ENCODE results near the gene SLC36A2. TPM values are rescaled to one million over a fixed set of nuclear protein-coding genes. Genes with fewer than 3 reads are reported as not detected.
"Not testable (repeated sequence)": the region's sequence is repeated elsewhere in the genome, so short reads cannot be mapped to it uniquely, and the experiment has no call there.

Gene SLC36A2
- total and polyA plus RNA-seq, 10 donors: 0.02 TPM; not detected in 9

DNA sequence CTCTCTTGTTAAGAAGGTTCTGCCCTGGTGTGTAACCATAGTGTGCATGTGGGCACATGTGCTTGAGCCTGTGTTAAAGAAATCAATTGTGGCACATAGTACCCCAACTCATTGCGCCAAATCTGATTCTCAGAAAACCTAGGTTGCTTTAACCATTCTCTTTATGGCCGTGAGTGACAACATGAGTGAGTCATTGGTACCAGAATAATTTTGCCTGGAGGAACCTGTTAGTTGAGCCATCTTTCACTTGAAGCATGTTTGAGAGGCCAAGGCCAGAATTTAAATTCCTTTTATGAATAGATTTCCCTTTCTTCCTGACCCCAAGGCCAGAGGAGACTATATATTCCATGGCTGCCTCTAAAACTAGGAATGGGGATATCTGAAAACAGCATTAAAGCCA, 35.2 kb upstream of the SLC36A2 start:
- WGBS, 5 donors: 72 to 90% (median 85%) methylated on average over 2 of the region's 2 CpGs

DNA sequence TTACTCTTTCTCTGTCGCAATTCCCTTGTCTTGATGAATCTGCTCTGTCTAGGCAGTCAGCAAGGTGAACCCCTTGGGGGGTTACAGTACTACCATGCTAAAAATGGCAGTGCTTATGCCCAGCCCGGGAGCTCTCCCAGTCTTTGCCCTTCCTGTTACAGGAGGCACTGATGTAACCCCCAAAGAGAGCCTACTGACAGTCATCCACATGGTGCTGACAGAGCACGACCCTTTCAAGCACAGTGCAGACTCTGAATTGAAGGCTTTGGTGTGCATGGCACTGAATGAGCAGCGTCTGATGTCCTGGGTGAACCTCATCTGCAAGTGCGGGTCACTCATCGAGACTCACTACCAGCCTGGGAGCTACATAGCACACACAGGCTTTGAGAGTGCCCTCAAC, 34.5 kb upstream of the SLC36A2 start:
- TF ChIP-seq, protein P1, sequence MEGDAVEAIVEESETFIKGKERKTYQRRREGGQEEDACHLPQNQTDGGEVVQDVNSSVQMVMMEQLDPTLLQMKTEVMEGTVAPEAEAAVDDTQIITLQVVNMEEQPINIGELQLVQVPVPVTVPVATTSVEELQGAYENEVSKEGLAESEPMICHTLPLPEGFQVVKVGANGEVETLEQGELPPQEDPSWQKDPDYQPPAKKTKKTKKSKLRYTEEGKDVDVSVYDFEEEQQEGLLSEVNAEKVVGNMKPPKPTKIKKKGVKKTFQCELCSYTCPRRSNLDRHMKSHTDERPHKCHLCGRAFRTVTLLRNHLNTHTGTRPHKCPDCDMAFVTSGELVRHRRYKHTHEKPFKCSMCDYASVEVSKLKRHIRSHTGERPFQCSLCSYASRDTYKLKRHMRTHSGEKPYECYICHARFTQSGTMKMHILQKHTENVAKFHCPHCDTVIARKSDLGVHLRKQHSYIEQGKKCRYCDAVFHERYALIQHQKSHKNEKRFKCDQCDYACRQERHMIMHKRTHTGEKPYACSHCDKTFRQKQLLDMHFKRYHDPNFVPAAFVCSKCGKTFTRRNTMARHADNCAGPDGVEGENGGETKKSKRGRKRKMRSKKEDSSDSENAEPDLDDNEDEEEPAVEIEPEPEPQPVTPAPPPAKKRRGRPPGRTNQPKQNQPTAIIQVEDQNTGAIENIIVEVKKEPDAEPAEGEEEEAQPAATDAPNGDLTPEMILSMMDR (IDR thresholded peaks at IDR 0.05 in 8 of 11, conservative IDR thresholded peaks at IDR 0.05 in 3 of 11): no peak
- no peaks in the 10 kb centered on the region for H3K9me3 ChIP-seq
- H3K4me1 ChIP-seq: no peaks in the 10 kb centered on the region
- H3K4me3 ChIP-seq: no peak overlapping the region
- H3K36me3 ChIP-seq: no peaks in the 10 kb centered on the region
- DNase-seq: no peak
- H3K27ac ChIP-seq: no peak overlapping the region
- 81 to 93% (median 91%) methylated on average over 6 of the region's 6 CpGs for WGBS, 5 donors
- peaks cover 0 to 6% (median 0%) of the 10 kb centered on the region in 7 donors for H3K27me3 ChIP-seq (replicated peaks in 1 of 7)
- intact Hi-C loops (cut with DNase I; ENCODE audit: low total_unique reads): no loop called here

More for the DNA sequence above, 35.2 kb upstream of the SLC36A2 start:
- Histone ChIP-seq H3K4me3 (no peak overlapping the region), H3K9me3 (no peaks in the 10 kb centered on the region), H3K27ac (no peak overlapping the region), H3K4me1 (no peaks in the 10 kb centered on the region), H3K27me3 (replicated peaks in 1 of 7) (peaks cover 0 to 8% (median 0%) of the 10 kb centered on the region in 7 donors), H3K36me3 (no peaks in the 10 kb centered on the region)
- no peak for TF ChIP-seq POLR2AphosphoS5 (IDR thresholded peaks at IDR 0.05)
- TF ChIP-seq POLR2A (IDR thresholded peaks at IDR 0.05): no peak
- TF ChIP-seq, protein P1 (IDR thresholded peaks at IDR 0.05 in 8 of 11, conservative IDR thresholded peaks at IDR 0.05 in 3 of 11): no peak
- intact Hi-C loops (cut with DNase I; ENCODE audit: low total_unique reads): no loop called here
- no peak for DNase-seq

DNA sequence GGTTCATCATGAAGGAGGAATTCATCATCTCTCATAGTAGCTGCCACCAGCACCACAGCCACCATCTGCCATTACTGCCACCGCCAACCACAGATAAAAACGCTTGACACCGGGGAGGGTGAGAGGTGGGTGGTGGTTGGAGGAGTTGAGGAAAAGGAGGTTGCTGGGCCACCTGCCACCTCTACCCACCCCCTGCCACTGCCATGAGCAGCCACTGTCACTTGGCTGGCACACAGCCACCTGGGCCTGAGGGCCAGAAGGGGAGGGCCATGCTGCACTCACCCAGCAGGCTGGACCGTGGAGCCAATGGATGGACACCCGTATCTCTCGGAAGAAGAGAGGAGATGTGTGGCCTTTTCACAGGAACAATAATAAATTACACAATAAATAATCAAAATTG, 31.3 kb upstream of the SLC36A2 start:
- 92 to 97% (median 97%) methylated on average over 6 of the region's 6 CpGs for WGBS, 5 donors
- intact Hi-C loops (cut with DNase I; ENCODE audit: low total_unique reads): no loop called here
- TF ChIP-seq POLR2A (IDR thresholded peaks at IDR 0.05) (no peak), POLR2AphosphoS5 (IDR thresholded peaks at IDR 0.05) (no peak)
- TF ChIP-seq, protein P1 (IDR thresholded peaks at IDR 0.05 in 8 of 11, conservative IDR thresholded peaks at IDR 0.05 in 3 of 11): no peak
- Histone ChIP-seq H3K27me3 (replicated peaks in 1 of 7) (peaks cover 0 to 6% (median 0%) of the 10 kb centered on the region in 7 donors), H3K27ac (no peak overlapping the region), H3K4me3 (no peak overlapping the region), H3K9me3 (peaks cover 0 to 4% (median 0%) of the 10 kb centered on the region in 8 donors), H3K4me1 (no peaks in the 10 kb centered on the region), H3K36me3 (no peaks in the 10 kb centered on the region)
- no peak for DNase-seq

DNA sequence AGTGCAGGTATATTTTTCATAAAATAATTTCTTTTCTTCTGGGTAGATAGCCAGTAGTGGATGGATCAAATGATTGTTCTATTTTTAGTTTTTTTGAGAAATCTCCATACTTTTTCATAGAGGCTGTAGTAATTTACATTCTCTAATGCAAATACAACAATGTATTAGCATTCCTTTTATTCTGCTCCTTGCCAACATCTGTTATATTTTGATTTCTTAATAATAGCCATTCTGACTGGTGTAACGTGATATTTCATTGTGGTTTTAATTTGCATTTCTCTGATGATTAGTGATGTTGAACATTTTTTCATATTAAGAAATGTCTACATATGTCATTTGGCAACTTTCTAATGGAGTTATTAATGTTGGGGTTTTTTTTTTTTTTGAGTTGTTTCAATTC, 27.2 kb upstream of the SLC36A2 start:
- Histone ChIP-seq H3K9me3 (peaks cover 0 to 4% (median 0%) of the 10 kb centered on the region in 8 donors), H3K27me3 (replicated peaks in 1 of 7) (no peaks in the 10 kb centered on the region), H3K4me1 (no peaks in the 10 kb centered on the region), H3K27ac (no peak overlapping the region), H3K4me3 (no peak overlapping the region), H3K36me3 (no peaks in the 10 kb centered on the region)
- no peak for DNase-seq
- TF ChIP-seq POLR2A (IDR thresholded peaks at IDR 0.05) (no peak), POLR2AphosphoS5 (IDR thresholded peaks at IDR 0.05) (no peak)
- TF ChIP-seq, protein P1 (IDR thresholded peaks at IDR 0.05 in 8 of 11, conservative IDR thresholded peaks at IDR 0.05 in 3 of 11): no peak
- intact Hi-C loops (cut with DNase I; ENCODE audit: low total_unique reads): no loop called here
- 0 to 72% (median 62%) methylated on average over 1 of the region's 1 CpG for WGBS, 5 donors

GRCh38 chr5:151367038-151367437, 19.7 kb upstream of the SLC36A2 start:
- H3K4me3 ChIP-seq; H3K36me3 ChIP-seq; DNase-seq; H3K4me1 ChIP-seq; H3K27me3 ChIP-seq (replicated peaks in 1 of 7); intact Hi-C loops (cut with DNase I; ENCODE audit: low total_unique reads); H3K27ac ChIP-seq: not testable (repeated sequence)
- 78 to 84% (median 81%) methylated on average over 6 of the region's 6 CpGs for WGBS, 5 donors
- H3K9me3 ChIP-seq: peaks cover 8 to 70% (median 48%) of the 10 kb centered on the region in 8 donors

Data from spleen (tissue), 11 donors.